GM13976 (cell line): ENCODE results near the gene C2orf69.

Experiments used
- DNase-seq: peaks from one replicate; pipeline ENCODE4 v3.0.0; 2012; ENCODE audit warnings: low spot score
- CTCF ChIP-seq: IDR thresholded peaks from 2 replicates; pipeline ENCODE4 v1.5.1; 2012; ENCODE audit warnings: borderline replicate concordance, mild to moderate bottlenecking; ENCODE audit not compliant: insufficient read depth; ENCODE audit errors: extremely low read depth, missing control alignments, control extremely low read depth
- in situ Hi-C: fragments of 300-500 bp; cut with MboI; formaldehyde crosslinking; loops from one replicate; pipeline ENCODE4 v1.12.0; 2022; ENCODE audit warnings: low sequenced_read_pairs, mixed read lengths, inconsistent platforms; ENCODE audit not compliant: unreplicated experiment

C2orf69 gene

DNA sequence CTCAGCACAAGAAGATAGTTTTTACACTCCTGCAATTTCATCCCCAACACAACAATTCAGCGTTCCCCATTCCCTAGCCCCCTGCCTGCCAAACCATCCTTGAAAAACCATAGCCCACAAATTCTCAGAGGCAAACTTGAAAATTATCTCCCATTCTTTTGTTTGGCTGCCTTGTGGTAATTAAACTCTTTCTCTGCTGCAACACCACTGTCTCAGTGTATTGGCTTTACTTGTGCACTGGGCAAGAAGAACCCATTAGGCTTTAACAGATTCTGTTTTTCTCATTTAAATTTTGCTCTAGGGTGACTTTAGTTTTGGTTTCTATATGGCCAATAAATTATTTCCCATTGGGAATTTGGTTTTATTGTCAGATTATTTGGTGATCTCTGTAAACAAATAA lies 36.9 kb upstream of the C2orf69 start:
- no peak for DNase-seq
- in situ Hi-C loops, result no loop called here
- no peak for TF ChIP-seq CTCF

- DNase-seq, result no peak
- in situ Hi-C loops, result no loop called here
- TF ChIP-seq CTCF, result no peak
These were observed 35.7 kb upstream of the C2orf69 start for GRCh38 chr2:199875400-199875799.

DNA sequence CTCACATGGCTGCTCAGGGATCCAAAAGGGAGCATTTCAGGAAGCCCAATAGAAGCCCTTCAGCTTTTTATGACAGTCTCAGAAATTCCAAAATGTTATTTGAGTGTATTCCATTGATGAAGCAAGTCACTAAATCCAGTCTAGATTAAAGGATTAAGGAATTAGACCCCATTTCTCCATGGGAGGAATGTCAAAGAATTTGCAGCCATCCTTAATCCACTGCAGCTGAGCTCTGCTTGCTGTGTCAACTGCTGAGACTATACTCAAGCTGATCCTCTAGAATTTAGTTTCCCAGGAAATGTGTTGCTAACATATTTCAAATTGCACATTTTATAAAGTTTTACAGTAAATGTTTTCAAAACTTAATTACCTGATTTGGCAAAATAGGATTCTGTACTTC lies 28.4 kb upstream of the C2orf69 start:
- no peak for TF ChIP-seq CTCF
- no peak for DNase-seq
- in situ Hi-C loops, result no loop called here

GRCh38 chr2:199883474-199884212 lies 27.4 kb upstream of the C2orf69 start:
- no peak for DNase-seq
- in situ Hi-C loops, result no loop called here
- TF ChIP-seq CTCF, result no peak

DNA sequence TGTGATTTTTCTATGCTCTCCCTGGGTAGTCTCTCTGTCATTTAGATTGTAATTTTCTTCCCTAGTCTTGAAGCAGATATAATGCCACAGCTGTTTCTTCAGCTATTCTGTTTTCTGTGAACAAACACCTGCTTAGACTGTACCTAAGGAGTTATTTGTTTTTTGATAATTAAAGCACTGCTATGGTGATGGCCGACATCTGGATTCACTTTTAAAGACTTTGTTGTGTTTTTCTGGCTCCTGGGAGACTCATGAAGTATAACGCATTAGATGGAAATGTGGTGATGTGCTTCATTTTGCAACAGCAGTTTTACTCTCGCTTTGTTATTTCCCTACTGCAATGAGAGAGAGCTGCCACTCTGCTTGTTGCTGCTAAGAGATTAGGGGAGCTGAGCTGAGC lies 15.7 kb upstream of the C2orf69 start:
- in situ Hi-C loops, result no loop called here
- no peak for DNase-seq
- TF ChIP-seq CTCF, result no peak

DNA sequence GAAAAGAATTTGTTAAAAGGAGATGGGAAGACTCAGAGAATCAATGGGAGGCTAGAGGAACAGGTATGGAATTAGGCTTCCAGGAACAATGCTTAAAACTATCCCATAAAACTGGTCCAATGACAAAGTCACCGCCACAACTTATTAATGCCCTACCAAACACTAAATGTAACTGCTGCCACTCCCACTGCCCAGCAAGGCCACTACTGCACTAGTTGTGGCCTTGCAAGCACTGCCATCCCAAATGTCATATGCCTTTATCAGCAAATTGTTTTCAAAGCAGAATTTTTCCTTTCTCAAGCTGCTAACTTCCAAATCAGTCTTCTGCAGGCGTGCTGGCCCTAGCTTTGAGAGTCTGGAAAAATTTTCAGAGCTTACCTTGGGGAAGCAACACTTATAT lies 14.5 kb upstream of the C2orf69 start:
- in situ Hi-C loops, result no loop called here

More for the DNA sequence above, 14.5 kb upstream of the C2orf69 start:
- no peak for TF ChIP-seq CTCF
- no peak for DNase-seq
